ENCODE measurements around the gene GOLGA1. TPM values are rescaled to one million over a fixed set of nuclear protein-coding genes. Genes with fewer than 3 reads are reported as not detected.
A peak's percentile ranks its signal among the peaks of the same experiment; 100 is the strongest.

GOLGA1 gene
- polyA plus RNA-seq, 1 donor from 2014 or later, result 15.3 TPM

GRCh38 chr9:124868511-124869465 lies 72.1 kb downstream of the GOLGA1 start:
- H3K4me2 ChIP-seq (ENCODE audit: low read length), result peak overlapping the region; percentile 92
- H3K4me3 ChIP-seq (ENCODE audit: low read length), result peak overlapping the region; percentile 99
- H2AFZ ChIP-seq (ENCODE audit: low read depth, low read length), result peak overlapping the region; percentile 95
- H3K79me2 ChIP-seq (replicated peaks; ENCODE audit: insufficient read depth, low read length), result peaks cover 29% of the 10 kb centered on the region
- H3K27ac ChIP-seq (ENCODE audit: low read length), result peak overlapping the region; percentile 97
- no peaks in the 10 kb centered on the region for H3K9me3 ChIP-seq (ENCODE audit: low read length)
- peak overlapping the region; percentile 98 for H3K9ac ChIP-seq (ENCODE audit: low read length)
- no peaks in the 10 kb centered on the region for H3K9me2 ChIP-seq (ENCODE audit: insufficient read depth, low read length)
- no peaks in the 10 kb centered on the region for H3K27me3 ChIP-seq (ENCODE audit: insufficient read depth, low read depth, low read length)
- no peaks in the 10 kb centered on the region for H3F3A ChIP-seq (ENCODE audit: insufficient read depth, low read length, poor library complexity, severe bottlenecking)
- no peaks in the 10 kb centered on the region for H4K20me1 ChIP-seq (ENCODE audit: insufficient read depth)
- no peaks in the 10 kb centered on the region for H3K36me3 ChIP-seq (ENCODE audit: insufficient read depth, low read length)
- peak; percentile 92 for TF ChIP-seq POLR2AphosphoS5 (IDR thresholded peaks at IDR 0.05)
- TF ChIP-seq, protein P1, sequence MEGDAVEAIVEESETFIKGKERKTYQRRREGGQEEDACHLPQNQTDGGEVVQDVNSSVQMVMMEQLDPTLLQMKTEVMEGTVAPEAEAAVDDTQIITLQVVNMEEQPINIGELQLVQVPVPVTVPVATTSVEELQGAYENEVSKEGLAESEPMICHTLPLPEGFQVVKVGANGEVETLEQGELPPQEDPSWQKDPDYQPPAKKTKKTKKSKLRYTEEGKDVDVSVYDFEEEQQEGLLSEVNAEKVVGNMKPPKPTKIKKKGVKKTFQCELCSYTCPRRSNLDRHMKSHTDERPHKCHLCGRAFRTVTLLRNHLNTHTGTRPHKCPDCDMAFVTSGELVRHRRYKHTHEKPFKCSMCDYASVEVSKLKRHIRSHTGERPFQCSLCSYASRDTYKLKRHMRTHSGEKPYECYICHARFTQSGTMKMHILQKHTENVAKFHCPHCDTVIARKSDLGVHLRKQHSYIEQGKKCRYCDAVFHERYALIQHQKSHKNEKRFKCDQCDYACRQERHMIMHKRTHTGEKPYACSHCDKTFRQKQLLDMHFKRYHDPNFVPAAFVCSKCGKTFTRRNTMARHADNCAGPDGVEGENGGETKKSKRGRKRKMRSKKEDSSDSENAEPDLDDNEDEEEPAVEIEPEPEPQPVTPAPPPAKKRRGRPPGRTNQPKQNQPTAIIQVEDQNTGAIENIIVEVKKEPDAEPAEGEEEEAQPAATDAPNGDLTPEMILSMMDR (IDR thresholded peaks at IDR 0.05; ENCODE audit: poor library complexity, severe bottlenecking), result peak; percentile 65
- peak; percentile 91 for TF ChIP-seq TAF1 (IDR thresholded peaks at IDR 0.05; ENCODE audit: low read depth)
- TF ChIP-seq SMC3 (conservative IDR thresholded peaks at IDR 0.05; ENCODE audit: poor library complexity), result peak; percentile 27
- TF ChIP-seq EP300 (conservative IDR thresholded peaks at IDR 0.05; ENCODE audit: poor library complexity, severe bottlenecking), result peak; percentile 43
- TF ChIP-seq MXI1 (conservative IDR thresholded peaks at IDR 0.05; ENCODE audit: poor library complexity, severe bottlenecking), result peak; percentile 94
- no peak for TF ChIP-seq EZH2 (IDR thresholded peaks at IDR 0.05; ENCODE audit: borderline replicate concordance, insufficient read depth, low read length, poor library complexity, severe bottlenecking)
- peak; percentile 30 for TF ChIP-seq RAD21 (conservative IDR thresholded peaks at IDR 0.05)
- TF ChIP-seq REST (IDR thresholded peaks at IDR 0.05; ENCODE audit: borderline replicate concordance), result peak; percentile 90

GRCh38 chr9:124863371-124863871 lies 77.5 kb downstream of the GOLGA1 start:
- H3F3A ChIP-seq (ENCODE audit: insufficient read depth, low read length, poor library complexity, severe bottlenecking), result no peaks in the 10 kb centered on the region
- H2AFZ ChIP-seq (ENCODE audit: low read depth, low read length), result no peak overlapping the region
- peaks cover 15% of the 10 kb centered on the region for H4K20me1 ChIP-seq (ENCODE audit: insufficient read depth)
- H3K27me3 ChIP-seq (ENCODE audit: insufficient read depth, low read depth, low read length), result no peaks in the 10 kb centered on the region
- H3K4me2 ChIP-seq (ENCODE audit: low read length), result no peak overlapping the region
- H3K36me3 ChIP-seq (ENCODE audit: insufficient read depth, low read length), result no peaks in the 10 kb centered on the region
- no peaks in the 10 kb centered on the region for H3K9me3 ChIP-seq (ENCODE audit: low read length)
- H3K27ac ChIP-seq (ENCODE audit: low read length), result no peak overlapping the region
- no peak overlapping the region for H3K4me3 ChIP-seq (ENCODE audit: low read length)
- peaks cover 9% of the 10 kb centered on the region for H3K79me2 ChIP-seq (replicated peaks; ENCODE audit: insufficient read depth, low read length)
- TF ChIP-seq, protein P1 (IDR thresholded peaks at IDR 0.05; ENCODE audit: poor library complexity, severe bottlenecking), result no peak
- TF ChIP-seq SMC3 (conservative IDR thresholded peaks at IDR 0.05; ENCODE audit: poor library complexity) (no peak), MXI1 (conservative IDR thresholded peaks at IDR 0.05; ENCODE audit: poor library complexity, severe bottlenecking) (no peak), REST (IDR thresholded peaks at IDR 0.05; ENCODE audit: borderline replicate concordance) (no peak), TAF1 (IDR thresholded peaks at IDR 0.05; ENCODE audit: low read depth) (no peak), POLR2AphosphoS5 (IDR thresholded peaks at IDR 0.05) (no peak)
- H3K9me2 ChIP-seq (ENCODE audit: insufficient read depth, low read length), result no peaks in the 10 kb centered on the region
- H3K9ac ChIP-seq (ENCODE audit: low read length), result no peak overlapping the region
